Stimulated activated memory B cell treated with anti-CD40 and anti-IgM and Interleukin-4, amounts not matched to agents 10 μg/mL and 1 μg/mL and 100 μg/mL, for 72 hours (primary cell): ENCODE measurements around the gene NTM.

Experiments used
- ATAC-seq: fragments of 150-1000 bp; cut with Tn5 transposase; 2 replicates; pipeline ENCODE4 v1.10.0; 2021
- H3K27ac Mint-ChIP-seq: one replicate; pipeline ENCODE4 v1.8.0; 2022; ENCODE audit warnings: mild to moderate bottlenecking, mixed read lengths
- H3K27me3 Mint-ChIP-seq: one replicate; pipeline ENCODE4 v1.8.0; 2022; ENCODE audit warnings: mixed read lengths
- H3K36me3 Mint-ChIP-seq: one replicate; pipeline ENCODE4 v1.8.0; 2022; ENCODE audit warnings: mixed read lengths
- H3K4me1 Mint-ChIP-seq: one replicate; pipeline ENCODE4 v1.8.0; 2022; ENCODE audit warnings: mixed read lengths
- H3K4me3 Mint-ChIP-seq: one replicate; pipeline ENCODE4 v1.8.0; 2022; ENCODE audit warnings: mild to moderate bottlenecking, moderate library complexity, mixed read lengths
- H3K9me3 Mint-ChIP-seq: one replicate; pipeline ENCODE4 v1.8.0; 2022; ENCODE audit warnings: mixed read lengths

Gene NTM

GRCh38 chr11:131854391-131854790, 484.0 kb downstream of the NTM start:
- Mint-ChIP-seq H3K4me1 (no peaks in the 10 kb centered on the region), H3K4me3 (no peak overlapping the region), H3K36me3 (no peaks in the 10 kb centered on the region), H3K9me3 (peaks cover 8% of the 10 kb centered on the region), H3K27me3 (no peaks in the 10 kb centered on the region), H3K27ac (no peak overlapping the region)
- no peak for ATAC-seq

- Mint-ChIP-seq H3K4me1 (no peaks in the 10 kb centered on the region), H3K27me3 (no peaks in the 10 kb centered on the region), H3K4me3 (no peak overlapping the region), H3K36me3 (no peaks in the 10 kb centered on the region), H3K9me3 (peaks cover 8% of the 10 kb centered on the region), H3K27ac (no peak overlapping the region)
- no peak for ATAC-seq
These were observed 484.9 kb downstream of the NTM start for GRCh38 chr11:131855320-131855719.

- H3K27ac Mint-ChIP-seq = no peak overlapping the region
These were observed 486.8 kb downstream of the NTM start for GRCh38 chr11:131857246-131857645.

GRCh38 chr11:131858505-131858904, 488.1 kb downstream of the NTM start:
- Mint-ChIP-seq H3K4me1 (no peaks in the 10 kb centered on the region), H3K36me3 (no peaks in the 10 kb centered on the region), H3K27me3 (no peaks in the 10 kb centered on the region), H3K4me3 (no peak overlapping the region), H3K27ac (no peak overlapping the region), H3K9me3 (no peaks in the 10 kb centered on the region)
- no peak for ATAC-seq

More at GRCh38 chr11:131857246-131857645, 486.8 kb downstream of the NTM start:
- no peak for ATAC-seq
- H3K27me3 Mint-ChIP-seq = no peaks in the 10 kb centered on the region
- H3K4me3 Mint-ChIP-seq = no peak overlapping the region
- H3K36me3 Mint-ChIP-seq = no peaks in the 10 kb centered on the region
- no peaks in the 10 kb centered on the region for H3K4me1 Mint-ChIP-seq
- H3K9me3 Mint-ChIP-seq = peaks cover 8% of the 10 kb centered on the region

GRCh38 chr11:131859538-131860210, 489.3 kb downstream of the NTM start:
- H3K9me3 Mint-ChIP-seq = no peaks in the 10 kb centered on the region
- H3K27me3 Mint-ChIP-seq = no peaks in the 10 kb centered on the region
- no peak overlapping the region for H3K4me3 Mint-ChIP-seq
- no peak overlapping the region for H3K27ac Mint-ChIP-seq
- no peaks in the 10 kb centered on the region for H3K36me3 Mint-ChIP-seq
- ATAC-seq = no peak
- no peaks in the 10 kb centered on the region for H3K4me1 Mint-ChIP-seq

- Mint-ChIP-seq H3K27me3 (no peaks in the 10 kb centered on the region), H3K4me1 (no peaks in the 10 kb centered on the region), H3K27ac (no peak overlapping the region), H3K4me3 (no peak overlapping the region), H3K9me3 (peaks cover 11% of the 10 kb centered on the region), H3K36me3 (no peaks in the 10 kb centered on the region)
- no peak for ATAC-seq
These were observed 493.8 kb downstream of the NTM start for GRCh38 chr11:131864228-131864627.

- ATAC-seq = no peak
- no peak overlapping the region for H3K4me3 Mint-ChIP-seq
- no peaks in the 10 kb centered on the region for H3K4me1 Mint-ChIP-seq
- no peaks in the 10 kb centered on the region for H3K36me3 Mint-ChIP-seq
- peaks cover 11% of the 10 kb centered on the region for H3K9me3 Mint-ChIP-seq
- no peak overlapping the region for H3K27ac Mint-ChIP-seq
- no peaks in the 10 kb centered on the region for H3K27me3 Mint-ChIP-seq
These were observed 495.4 kb downstream of the NTM start for GRCh38 chr11:131865860-131866259.

GRCh38 chr11:131866535-131867400, 496.4 kb downstream of the NTM start:
- ATAC-seq = no peak
- Mint-ChIP-seq H3K36me3 (no peaks in the 10 kb centered on the region), H3K27me3 (no peaks in the 10 kb centered on the region), H3K9me3 (peaks cover 11% of the 10 kb centered on the region), H3K4me1 (no peaks in the 10 kb centered on the region), H3K4me3 (no peak overlapping the region), H3K27ac (no peak overlapping the region)

GRCh38 chr11:131867457-131868257, 497.2 kb downstream of the NTM start:
- no peaks in the 10 kb centered on the region for H3K4me1 Mint-ChIP-seq
- H3K4me3 Mint-ChIP-seq = no peak overlapping the region
- no peaks in the 10 kb centered on the region for H3K27me3 Mint-ChIP-seq
- H3K36me3 Mint-ChIP-seq = no peaks in the 10 kb centered on the region
- H3K9me3 Mint-ChIP-seq = peaks cover 11% of the 10 kb centered on the region
- no peak overlapping the region for H3K27ac Mint-ChIP-seq
- ATAC-seq = no peak

DNA sequence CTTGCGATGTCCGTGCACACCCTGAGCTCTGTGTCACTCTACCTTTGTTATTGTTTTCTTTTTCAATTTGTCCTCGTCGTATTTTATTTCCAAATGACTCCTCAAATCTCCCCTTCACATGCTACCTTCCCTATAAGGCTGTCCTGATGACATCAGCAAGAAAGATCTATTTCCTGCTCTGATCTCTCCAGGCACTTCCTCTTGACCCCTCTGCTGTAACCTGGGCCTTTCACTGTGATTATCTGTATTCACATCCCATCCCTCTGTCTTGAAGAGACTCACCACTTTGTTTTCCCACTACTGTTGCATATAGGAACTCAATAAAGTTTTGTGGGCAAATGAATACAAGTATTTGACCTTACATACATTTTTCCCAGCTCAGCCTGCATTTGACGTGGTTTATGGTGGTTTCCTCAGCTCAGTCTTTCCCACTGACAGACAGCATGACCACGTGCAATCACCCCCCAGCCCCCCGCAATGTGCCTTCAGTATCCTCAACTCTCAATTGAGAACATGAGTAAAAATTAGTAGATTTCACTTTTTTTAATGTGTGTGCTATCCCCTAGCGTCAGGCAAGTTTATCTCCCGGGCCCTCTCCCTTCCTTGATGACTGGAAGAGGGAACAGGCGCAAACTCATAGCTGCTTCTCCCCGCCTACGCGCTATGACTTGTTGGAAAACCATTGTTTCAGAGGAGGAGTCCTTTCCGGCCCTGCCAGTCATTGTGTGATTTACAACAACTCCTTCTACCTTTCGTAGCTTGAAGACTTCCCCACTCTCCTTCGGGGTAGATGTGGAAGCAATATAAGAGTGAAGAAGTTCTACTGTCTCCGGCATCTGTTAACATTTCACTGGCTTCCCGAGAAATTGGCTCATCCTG, 498.5 kb downstream of the NTM start:
- no peaks in the 10 kb centered on the region for H3K27me3 Mint-ChIP-seq
- no peak overlapping the region for H3K4me3 Mint-ChIP-seq
- H3K36me3 Mint-ChIP-seq = no peaks in the 10 kb centered on the region
- H3K9me3 Mint-ChIP-seq = peaks cover 11% of the 10 kb centered on the region
- no peak for ATAC-seq
- no peak overlapping the region for H3K27ac Mint-ChIP-seq
- H3K4me1 Mint-ChIP-seq = no peaks in the 10 kb centered on the region

- no peak for ATAC-seq
- H3K4me1 Mint-ChIP-seq = no peaks in the 10 kb centered on the region
- H3K9me3 Mint-ChIP-seq = peaks cover 11% of the 10 kb centered on the region
- H3K27ac Mint-ChIP-seq = no peak overlapping the region
- H3K36me3 Mint-ChIP-seq = no peaks in the 10 kb centered on the region
- H3K4me3 Mint-ChIP-seq = no peak overlapping the region
- peaks cover 4% of the 10 kb centered on the region for H3K27me3 Mint-ChIP-seq
These were observed 499.9 kb downstream of the NTM start for GRCh38 chr11:131870305-131870704.

DNA sequence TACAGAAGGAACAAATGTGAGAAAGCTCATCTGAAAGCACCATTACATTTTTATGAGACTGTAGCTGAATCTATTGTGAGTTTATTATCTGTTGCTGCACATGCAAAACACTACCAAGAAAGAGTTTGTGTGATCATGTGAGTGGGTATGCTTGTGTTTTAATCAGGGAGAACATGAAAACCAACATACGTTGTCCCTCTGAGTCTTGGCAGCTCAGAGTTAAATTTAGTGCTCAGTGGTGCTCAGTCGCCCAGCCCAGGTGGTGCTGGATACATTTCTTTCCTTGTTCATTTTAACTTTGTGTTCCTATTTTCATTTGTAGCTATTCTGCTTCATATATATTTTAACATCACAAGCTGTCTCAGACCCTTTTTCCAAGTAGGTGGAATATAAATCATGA, 500.6 kb downstream of the NTM start:
- H3K4me1 Mint-ChIP-seq = no peaks in the 10 kb centered on the region
- peaks cover 9% of the 10 kb centered on the region for H3K27me3 Mint-ChIP-seq
- no peak for ATAC-seq
- H3K9me3 Mint-ChIP-seq = peaks cover 5% of the 10 kb centered on the region
- no peak overlapping the region for H3K4me3 Mint-ChIP-seq
- no peaks in the 10 kb centered on the region for H3K36me3 Mint-ChIP-seq
- no peak overlapping the region for H3K27ac Mint-ChIP-seq

DNA sequence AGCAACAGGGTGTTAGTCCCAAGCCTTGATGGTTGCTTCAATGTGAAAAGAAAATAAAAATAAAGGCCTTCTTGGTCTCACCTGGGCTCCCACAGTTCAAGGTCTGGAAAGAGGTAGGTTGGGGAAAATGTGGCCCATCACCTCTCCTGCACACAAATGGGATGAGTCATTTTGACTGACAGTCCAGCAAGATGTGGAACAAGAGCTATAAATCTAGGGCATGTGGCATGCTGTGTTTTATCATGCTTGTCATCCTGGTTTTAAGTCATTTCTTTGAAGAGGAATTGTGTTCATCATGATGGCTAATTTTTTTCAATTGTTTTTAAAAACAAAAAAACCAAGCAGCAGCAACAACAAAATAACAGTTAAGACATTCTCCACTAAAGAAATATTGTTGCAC, 503.7 kb downstream of the NTM start:
- H3K4me3 Mint-ChIP-seq = no peak overlapping the region
- H3K27me3 Mint-ChIP-seq = peaks cover 9% of the 10 kb centered on the region
- no peaks in the 10 kb centered on the region for H3K9me3 Mint-ChIP-seq
- ATAC-seq = no peak
- H3K36me3 Mint-ChIP-seq = no peaks in the 10 kb centered on the region
- H3K4me1 Mint-ChIP-seq = no peaks in the 10 kb centered on the region
- H3K27ac Mint-ChIP-seq = no peak overlapping the region

- Mint-ChIP-seq H3K4me1 (no peaks in the 10 kb centered on the region), H3K9me3 (no peaks in the 10 kb centered on the region), H3K4me3 (no peak overlapping the region), H3K27ac (no peak overlapping the region), H3K27me3 (peaks cover 9% of the 10 kb centered on the region), H3K36me3 (no peaks in the 10 kb centered on the region)
- ATAC-seq = no peak
These were observed 505.2 kb downstream of the NTM start for GRCh38 chr11:131875611-131876010.
